ENCODE results near the gene HNRNPD. TPM values are rescaled to one million over a fixed set of nuclear protein-coding genes. Genes with fewer than 3 reads are reported as not detected.
A peak's percentile ranks its signal among the peaks of the same experiment; 100 is the strongest.
"Not testable (repeated sequence)": the region's sequence is repeated elsewhere in the genome, so short reads cannot be mapped to it uniquely, and the experiment has no call there.

The HNRNPD gene
- total RNA-seq, 1 donor from 2014 or later: 131 TPM

DNA sequence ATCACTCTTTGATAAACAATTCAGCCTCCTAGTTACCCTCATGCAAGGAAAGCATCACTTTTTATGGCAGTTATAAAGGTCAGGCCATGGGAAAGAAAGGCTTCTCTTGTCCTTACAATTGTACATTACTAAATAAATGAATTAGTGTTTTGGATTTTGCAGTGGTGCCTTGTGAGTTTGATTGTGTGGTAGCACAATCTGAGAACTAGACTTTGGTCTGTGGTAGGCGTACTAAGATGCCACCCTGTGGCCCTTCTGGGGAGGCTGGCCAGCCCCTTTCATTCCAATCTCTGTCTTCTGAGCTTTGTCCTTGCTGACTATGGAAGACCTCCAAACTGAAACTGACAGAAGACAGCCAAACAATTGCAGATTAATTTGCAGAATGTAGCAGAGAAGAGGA, 14.6 kb upstream of the HNRNPD start:
- Histone ChIP-seq H3K36me3 (no peaks in the 10 kb centered on the region), H3K9me3 (no peaks in the 10 kb centered on the region), H3K27me3 (no peaks in the 10 kb centered on the region), H3K4me1 (no peaks in the 10 kb centered on the region), H3K27ac (no peak overlapping the region), H3K4me3 (no peak overlapping the region)
- ATAC-seq: no peak
- TF ChIP-seq, protein P1, sequence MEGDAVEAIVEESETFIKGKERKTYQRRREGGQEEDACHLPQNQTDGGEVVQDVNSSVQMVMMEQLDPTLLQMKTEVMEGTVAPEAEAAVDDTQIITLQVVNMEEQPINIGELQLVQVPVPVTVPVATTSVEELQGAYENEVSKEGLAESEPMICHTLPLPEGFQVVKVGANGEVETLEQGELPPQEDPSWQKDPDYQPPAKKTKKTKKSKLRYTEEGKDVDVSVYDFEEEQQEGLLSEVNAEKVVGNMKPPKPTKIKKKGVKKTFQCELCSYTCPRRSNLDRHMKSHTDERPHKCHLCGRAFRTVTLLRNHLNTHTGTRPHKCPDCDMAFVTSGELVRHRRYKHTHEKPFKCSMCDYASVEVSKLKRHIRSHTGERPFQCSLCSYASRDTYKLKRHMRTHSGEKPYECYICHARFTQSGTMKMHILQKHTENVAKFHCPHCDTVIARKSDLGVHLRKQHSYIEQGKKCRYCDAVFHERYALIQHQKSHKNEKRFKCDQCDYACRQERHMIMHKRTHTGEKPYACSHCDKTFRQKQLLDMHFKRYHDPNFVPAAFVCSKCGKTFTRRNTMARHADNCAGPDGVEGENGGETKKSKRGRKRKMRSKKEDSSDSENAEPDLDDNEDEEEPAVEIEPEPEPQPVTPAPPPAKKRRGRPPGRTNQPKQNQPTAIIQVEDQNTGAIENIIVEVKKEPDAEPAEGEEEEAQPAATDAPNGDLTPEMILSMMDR (IDR thresholded peaks at IDR 0.05): no peak
- no peak for DNase-seq
- intact Hi-C loops (cut with DNase I): no loop called here

DNA sequence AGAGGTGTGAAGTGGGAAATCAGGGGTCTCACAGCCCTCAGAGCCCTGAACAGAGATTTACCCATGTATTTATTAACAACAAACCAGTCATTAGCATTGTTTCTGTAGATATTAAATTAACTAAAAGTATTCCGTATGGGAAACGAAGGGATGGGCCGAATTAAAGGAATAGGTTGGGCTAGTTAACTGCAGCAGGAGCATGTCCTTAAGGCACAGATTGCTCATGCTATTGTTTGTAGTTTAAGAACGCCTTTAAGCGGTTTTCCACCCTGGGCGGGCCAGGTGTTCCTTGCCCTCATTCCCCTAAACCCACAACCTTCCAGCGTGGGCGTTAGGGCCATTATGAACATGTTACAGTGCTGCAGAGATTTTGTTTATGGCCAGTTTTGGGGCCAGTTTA, 12.5 kb upstream of the HNRNPD start:
- H3K4me3 ChIP-seq; H3K27me3 ChIP-seq; H3K4me1 ChIP-seq; H3K27ac ChIP-seq; ATAC-seq; H3K36me3 ChIP-seq; DNase-seq; H3K9me3 ChIP-seq; intact Hi-C loops (cut with DNase I): not testable (repeated sequence)

DNA sequence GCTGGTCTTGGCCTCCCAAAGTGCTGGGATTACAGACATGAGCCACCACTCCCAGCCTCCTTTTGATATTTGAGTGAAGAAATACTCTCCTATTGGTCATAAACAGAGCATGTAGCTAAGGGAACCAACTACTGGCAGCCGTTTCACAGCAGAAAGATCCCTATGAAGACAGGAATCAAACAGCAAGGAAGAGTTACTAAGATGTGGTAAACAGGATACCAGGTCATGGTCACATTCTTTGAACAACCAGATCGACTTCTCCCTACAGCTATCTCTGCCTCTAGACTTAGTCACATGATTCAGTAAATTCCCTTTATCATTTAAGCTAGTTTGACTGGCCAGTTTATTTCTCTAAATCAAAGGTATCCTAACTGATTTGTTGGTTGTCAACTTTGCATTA, 9.0 kb upstream of the HNRNPD start:
- H3K4me1 ChIP-seq: no peaks in the 10 kb centered on the region
- H3K27ac ChIP-seq: no peak overlapping the region
- H3K4me3 ChIP-seq: no peak overlapping the region
- no peak for DNase-seq
- TF ChIP-seq, protein P1 (IDR thresholded peaks at IDR 0.05): no peak
- no peaks in the 10 kb centered on the region for H3K27me3 ChIP-seq
- no peak for ATAC-seq
- no peaks in the 10 kb centered on the region for H3K36me3 ChIP-seq
- no peaks in the 10 kb centered on the region for H3K9me3 ChIP-seq
- intact Hi-C loops (cut with DNase I): no loop called here

DNA sequence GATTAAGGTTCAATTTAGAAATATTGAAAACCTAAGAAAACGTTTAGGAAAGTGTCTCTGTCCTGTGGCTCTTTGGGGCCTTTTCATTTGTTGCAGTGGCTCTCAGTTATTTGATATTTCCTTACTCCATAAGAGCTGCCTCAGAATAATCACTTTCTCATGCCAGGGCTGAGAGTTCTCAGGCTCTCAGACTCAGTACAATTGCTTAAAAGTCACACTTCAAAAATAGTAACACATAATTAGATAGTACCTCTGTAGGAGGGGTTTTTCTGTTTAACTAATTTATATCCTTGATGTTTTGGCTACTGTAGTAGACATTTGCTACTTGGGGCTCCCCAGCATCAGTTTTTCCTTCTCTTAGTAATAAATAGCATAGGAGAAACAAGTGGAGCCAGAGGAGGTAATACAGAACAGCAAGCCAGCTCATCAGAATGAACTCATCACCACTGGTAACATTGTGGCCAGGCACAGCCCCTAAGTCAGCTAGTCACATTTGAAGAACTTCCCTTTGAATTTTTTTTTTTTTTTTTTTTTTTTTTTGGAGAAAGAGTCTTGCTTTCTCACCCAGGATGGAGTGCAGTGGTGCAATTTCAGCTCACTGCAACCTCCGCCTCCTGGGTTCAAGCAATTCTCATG, 8.0 kb upstream of the HNRNPD start:
- no peaks in the 10 kb centered on the region for H3K36me3 ChIP-seq
- no peaks in the 10 kb centered on the region for H3K27me3 ChIP-seq
- DNase-seq (no peak), ATAC-seq (no peak)
- H3K4me3 ChIP-seq: no peak overlapping the region
- H3K4me1 ChIP-seq: no peaks in the 10 kb centered on the region
- intact Hi-C loops (cut with DNase I): no loop called here
- TF ChIP-seq, protein P1 (IDR thresholded peaks at IDR 0.05): no peak
- H3K27ac ChIP-seq: no peak overlapping the region
- H3K9me3 ChIP-seq: no peaks in the 10 kb centered on the region

DNA sequence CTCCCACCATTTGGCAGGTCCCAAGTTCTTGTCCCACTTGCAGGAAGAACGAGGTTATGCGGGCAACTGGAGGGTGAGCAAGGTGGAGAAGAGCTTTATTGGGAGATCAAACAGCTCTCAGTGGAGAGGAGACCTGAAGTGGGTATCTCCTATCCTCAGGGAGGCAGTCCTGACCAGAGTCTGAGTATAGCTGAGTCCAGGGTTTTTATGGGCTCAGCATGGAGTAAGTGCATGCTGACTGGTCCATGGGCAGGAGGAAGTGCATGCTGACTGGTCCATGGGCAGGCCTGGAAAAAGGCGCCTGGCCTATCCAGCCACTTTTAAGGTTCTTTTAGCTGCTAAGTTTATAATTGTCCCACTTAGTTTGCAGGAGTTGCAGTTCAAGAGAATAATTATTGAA, 7.4 kb upstream of the HNRNPD start:
- intact Hi-C loops (cut with DNase I): no loop called here
- Histone ChIP-seq H3K4me3 (no peak overlapping the region), H3K27ac (no peak overlapping the region), H3K36me3 (no peaks in the 10 kb centered on the region), H3K4me1 (peaks cover 3% of the 10 kb centered on the region), H3K9me3 (no peaks in the 10 kb centered on the region), H3K27me3 (no peaks in the 10 kb centered on the region)
- ATAC-seq (no peak), DNase-seq (no peak)
- TF ChIP-seq, protein P1 (IDR thresholded peaks at IDR 0.05): no peak

DNA sequence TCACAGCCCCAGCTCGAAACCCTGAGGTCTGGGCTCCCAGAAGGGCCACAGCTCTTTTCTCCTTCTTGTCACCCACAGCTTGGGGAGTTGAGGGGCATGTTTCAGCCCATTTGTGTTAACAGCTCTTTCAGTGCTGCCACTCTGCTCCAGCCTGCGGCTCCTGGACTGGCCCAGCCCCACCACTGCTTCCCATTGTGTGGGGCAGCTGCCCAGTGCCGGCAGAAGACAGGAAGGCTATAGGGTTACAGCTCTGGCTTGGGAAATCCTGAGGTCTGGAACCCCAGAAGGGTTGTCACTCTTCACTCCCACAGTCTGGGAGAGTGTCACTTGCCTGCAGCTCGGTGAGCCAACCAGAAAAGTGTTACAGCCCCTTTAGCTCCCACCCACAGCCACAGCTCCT, 7.0 kb upstream of the HNRNPD start:
- ATAC-seq (peak; percentile 14), DNase-seq (no peak)
- Histone ChIP-seq H3K36me3 (no peaks in the 10 kb centered on the region), H3K27me3 (no peaks in the 10 kb centered on the region), H3K4me1 (peaks cover 7% of the 10 kb centered on the region), H3K27ac (no peak overlapping the region), H3K9me3 (no peaks in the 10 kb centered on the region), H3K4me3 (no peak overlapping the region)
- TF ChIP-seq, protein P1 (IDR thresholded peaks at IDR 0.05): no peak
- intact Hi-C loops (cut with DNase I): no loop called here
